Measurements from ENCODE around the gene NLRC5.
"Not testable (repeated sequence)": the region's sequence is repeated elsewhere in the genome, so short reads cannot be mapped to it uniquely, and the experiment has no call there.

The NLRC5 gene

DNA sequence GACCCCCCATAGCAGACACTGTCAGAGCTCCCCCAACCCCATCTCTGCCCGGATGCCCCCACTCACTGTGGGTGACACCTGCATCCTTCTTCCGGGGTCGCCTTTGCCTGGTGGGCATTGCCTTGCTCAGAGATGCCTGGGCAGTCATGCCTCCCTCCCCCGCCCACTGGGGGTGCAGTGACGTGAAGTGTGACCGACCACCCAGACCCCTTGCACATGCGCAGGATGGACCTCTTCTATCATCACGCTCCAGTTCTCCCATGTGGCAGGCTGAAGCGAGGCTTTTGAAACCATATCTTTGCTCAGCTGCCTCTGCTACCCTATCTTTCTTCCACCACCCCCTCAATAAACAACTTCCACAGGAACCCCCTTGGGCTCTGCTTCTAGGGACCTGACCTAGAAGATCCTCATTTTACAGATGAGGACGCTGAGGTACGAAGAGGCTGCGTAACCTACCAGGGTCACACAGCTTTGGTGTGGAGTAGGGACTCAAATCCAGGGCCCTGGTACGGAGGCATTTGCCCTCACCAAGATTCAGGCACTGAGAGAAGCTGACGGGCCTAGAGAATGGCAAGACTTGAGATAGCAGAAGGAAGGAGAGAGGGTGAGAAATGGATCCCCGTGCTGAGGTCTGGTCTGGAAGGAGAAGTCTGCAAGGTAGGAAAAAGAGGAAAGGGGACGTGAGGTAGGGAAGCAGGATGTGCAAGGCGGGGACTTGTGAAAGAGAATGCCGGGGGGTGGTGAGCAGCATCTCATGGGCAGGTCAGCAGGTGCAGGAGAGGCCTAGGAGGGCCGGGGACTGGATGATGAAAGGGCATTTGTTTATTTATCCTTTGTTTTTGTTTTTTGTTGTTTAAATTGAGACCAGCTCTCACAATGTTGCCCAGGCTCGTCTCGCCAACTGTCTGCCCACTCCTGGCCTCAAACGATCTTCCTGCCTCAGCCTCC is 14.4 kb downstream of the NLRC5 start:
- H3K4me1 ChIP-seq (ENCODE audit: insufficient read depth, low read length, severe bottlenecking), result peaks cover 11% of the 10 kb centered on the region
- H4K20me1 ChIP-seq (ENCODE audit: insufficient read depth, low read length), result no peaks in the 10 kb centered on the region
- H3K27me3 ChIP-seq (ENCODE audit: insufficient read depth, low read length), result peaks cover 13% of the 10 kb centered on the region; the same call in 1 of the 2 replicates
- no peak overlapping the region; the same call in 1 of the 2 replicates for H3K4me2 ChIP-seq (ENCODE audit: low read length)
- H3K9me2 ChIP-seq (ENCODE audit: low read depth, low read length), result no peaks in the 10 kb centered on the region
- H3K36me3 ChIP-seq (ENCODE audit: insufficient read depth, low read length), result no peaks in the 10 kb centered on the region
- no peaks in the 10 kb centered on the region for H3F3A ChIP-seq (ENCODE audit: insufficient read depth, low read length)
- no peak overlapping the region for H3K9ac ChIP-seq (ENCODE audit: low read length)
- no peaks in the 10 kb centered on the region for H3K9me3 ChIP-seq (ENCODE audit: low read length)
- no peak overlapping the region for H2AFZ ChIP-seq (ENCODE audit: low read length)
- H3K79me2 ChIP-seq (ENCODE audit: insufficient read depth, low read length), result no peaks in the 10 kb centered on the region
- H3K4me3 ChIP-seq (ENCODE audit: low read depth, low read length, poor library complexity, severe bottlenecking), result no peak overlapping the region
- no peak for TF ChIP-seq EZH2 (IDR thresholded peaks at IDR 0.05; ENCODE audit: borderline replicate concordance, low read length)
- TF ChIP-seq, protein P1, sequence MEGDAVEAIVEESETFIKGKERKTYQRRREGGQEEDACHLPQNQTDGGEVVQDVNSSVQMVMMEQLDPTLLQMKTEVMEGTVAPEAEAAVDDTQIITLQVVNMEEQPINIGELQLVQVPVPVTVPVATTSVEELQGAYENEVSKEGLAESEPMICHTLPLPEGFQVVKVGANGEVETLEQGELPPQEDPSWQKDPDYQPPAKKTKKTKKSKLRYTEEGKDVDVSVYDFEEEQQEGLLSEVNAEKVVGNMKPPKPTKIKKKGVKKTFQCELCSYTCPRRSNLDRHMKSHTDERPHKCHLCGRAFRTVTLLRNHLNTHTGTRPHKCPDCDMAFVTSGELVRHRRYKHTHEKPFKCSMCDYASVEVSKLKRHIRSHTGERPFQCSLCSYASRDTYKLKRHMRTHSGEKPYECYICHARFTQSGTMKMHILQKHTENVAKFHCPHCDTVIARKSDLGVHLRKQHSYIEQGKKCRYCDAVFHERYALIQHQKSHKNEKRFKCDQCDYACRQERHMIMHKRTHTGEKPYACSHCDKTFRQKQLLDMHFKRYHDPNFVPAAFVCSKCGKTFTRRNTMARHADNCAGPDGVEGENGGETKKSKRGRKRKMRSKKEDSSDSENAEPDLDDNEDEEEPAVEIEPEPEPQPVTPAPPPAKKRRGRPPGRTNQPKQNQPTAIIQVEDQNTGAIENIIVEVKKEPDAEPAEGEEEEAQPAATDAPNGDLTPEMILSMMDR (IDR thresholded peaks at IDR 0.05; ENCODE audit: low read length), result no peak
- H3K27ac ChIP-seq (ENCODE audit: low read depth, low read length, poor library complexity, severe bottlenecking), result no peak overlapping the region

DNA sequence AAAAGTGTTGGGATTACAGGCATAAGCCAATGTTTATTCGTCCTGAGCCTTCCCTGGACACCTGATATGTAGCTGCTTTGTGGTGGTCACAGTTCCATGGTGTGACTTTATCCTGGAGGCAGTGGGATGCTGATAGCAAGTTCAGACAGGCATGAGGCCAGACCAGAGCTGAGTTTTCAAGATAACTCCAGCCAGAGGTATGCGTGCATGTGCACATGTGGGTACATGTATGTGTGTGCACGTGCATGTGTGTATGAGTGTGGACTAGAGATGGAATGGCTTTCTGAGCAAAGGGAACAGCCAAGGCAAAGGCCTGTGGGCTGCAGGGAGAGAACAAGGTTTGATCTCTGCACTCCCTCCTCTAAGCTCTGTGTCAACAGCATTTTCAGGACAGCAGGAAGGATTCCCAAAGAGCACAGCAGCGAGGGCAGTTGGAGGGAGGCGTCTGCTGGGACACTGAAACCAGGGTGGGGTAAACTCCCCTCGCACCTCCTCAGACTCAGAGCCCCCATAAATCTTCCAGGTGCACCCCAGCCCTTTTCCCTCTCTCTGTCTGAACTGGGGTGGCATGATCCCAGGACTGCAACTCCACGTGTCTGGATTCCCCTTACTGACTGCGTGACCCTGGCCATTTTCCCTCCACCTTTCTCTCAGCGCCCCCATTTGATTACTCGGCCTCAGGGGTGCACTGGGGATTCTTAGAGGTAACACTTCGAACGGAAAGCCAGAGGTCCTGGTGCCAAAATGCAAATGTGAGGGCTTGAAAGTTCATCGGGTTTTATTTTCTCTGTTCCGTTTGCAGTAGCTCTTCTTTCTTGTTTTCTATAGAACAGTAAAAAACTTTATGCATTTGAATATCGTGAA is 15.3 kb downstream of the NLRC5 start:
- Histone ChIP-seq H3F3A (ENCODE audit: insufficient read depth, low read length) (no peaks in the 10 kb centered on the region), H3K9ac (ENCODE audit: low read length) (no peak overlapping the region), H3K9me3 (ENCODE audit: low read length) (no peaks in the 10 kb centered on the region), H3K79me2 (ENCODE audit: insufficient read depth, low read length) (no peaks in the 10 kb centered on the region), H3K4me1 (ENCODE audit: insufficient read depth, low read length, severe bottlenecking) (peaks cover 11% of the 10 kb centered on the region), H3K27me3 (ENCODE audit: insufficient read depth, low read length) (peaks cover 13% of the 10 kb centered on the region; the same call in 1 of the 2 replicates), H3K4me3 (ENCODE audit: low read depth, low read length, poor library complexity, severe bottlenecking) (no peak overlapping the region), H4K20me1 (ENCODE audit: insufficient read depth, low read length) (no peaks in the 10 kb centered on the region), H3K9me2 (ENCODE audit: low read depth, low read length) (no peaks in the 10 kb centered on the region), H3K4me2 (ENCODE audit: low read length) (no peak overlapping the region), H2AFZ (ENCODE audit: low read length) (no peak overlapping the region), H3K36me3 (ENCODE audit: insufficient read depth, low read length) (no peaks in the 10 kb centered on the region), H3K27ac (ENCODE audit: low read depth, low read length, poor library complexity, severe bottlenecking) (no peak overlapping the region)
- TF ChIP-seq EZH2 (IDR thresholded peaks at IDR 0.05; ENCODE audit: borderline replicate concordance, low read length), result no peak
- TF ChIP-seq, protein P1 (IDR thresholded peaks at IDR 0.05; ENCODE audit: low read length), result no peak

DNA sequence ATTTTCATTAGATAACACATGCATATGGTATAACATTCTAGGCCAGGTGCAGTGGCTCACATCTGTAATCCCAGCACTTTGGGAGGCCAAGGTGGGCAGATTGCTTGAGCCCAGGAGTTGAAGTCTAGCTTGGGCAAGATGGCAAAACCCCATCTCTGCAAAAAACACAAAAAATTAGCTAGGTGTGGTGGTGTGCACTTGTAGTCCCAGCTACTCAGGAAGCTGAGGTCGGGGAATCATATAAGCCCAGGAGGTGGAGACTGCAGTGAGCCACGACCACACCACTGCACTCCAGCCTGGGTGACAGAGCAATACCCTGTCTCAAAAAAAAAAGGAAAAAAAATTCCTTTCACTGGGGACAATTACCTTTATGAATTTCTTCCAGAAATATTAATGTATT is 16.2 kb downstream of the NLRC5 start:
- not testable (repeated sequence) for H4K20me1 ChIP-seq (ENCODE audit: insufficient read depth, low read length); H3K36me3 ChIP-seq (ENCODE audit: insufficient read depth, low read length); H3K9me2 ChIP-seq (ENCODE audit: low read depth, low read length); H3K9ac ChIP-seq (ENCODE audit: low read length); H3K4me3 ChIP-seq (ENCODE audit: low read depth, low read length, poor library complexity, severe bottlenecking); H3F3A ChIP-seq (ENCODE audit: insufficient read depth, low read length); H3K4me2 ChIP-seq (ENCODE audit: low read length); H3K9me3 ChIP-seq (ENCODE audit: low read length); H2AFZ ChIP-seq (ENCODE audit: low read length); H3K79me2 ChIP-seq (ENCODE audit: insufficient read depth, low read length); H3K27ac ChIP-seq (ENCODE audit: low read depth, low read length, poor library complexity, severe bottlenecking)
- peaks cover 13% of the 10 kb centered on the region; the same call in 1 of the 2 replicates for H3K27me3 ChIP-seq (ENCODE audit: insufficient read depth, low read length)
- H3K4me1 ChIP-seq (ENCODE audit: insufficient read depth, low read length, severe bottlenecking), result peaks cover 11% of the 10 kb centered on the region

Measured in OCI-LY1 (cell line).